Measurements from ENCODE around the gene VPS35L.
A peak's percentile ranks its signal among the peaks of the same experiment; 100 is the strongest.

The VPS35L gene

GRCh38 chr16:19595043-19595767 lies 39.7 kb downstream of the VPS35L start:
- DNase-seq = no peak

- DNase-seq = no peak
Observed at GRCh38 chr16:19598805-19599510, 43.5 kb downstream of the VPS35L start.

GRCh38 chr16:19599968-19600716 lies 44.6 kb downstream of the VPS35L start:
- no peak for DNase-seq

- DNase-seq = peak; percentile 48 to 86
Observed at GRCh38 chr16:19601083-19601976, 45.8 kb downstream of the VPS35L start.

- DNase-seq = no peak
Observed at GRCh38 chr16:19604911-19605310, 49.4 kb downstream of the VPS35L start.

GRCh38 chr16:19605701-19606100 lies 50.2 kb downstream of the VPS35L start:
- no peak for DNase-seq

GRCh38 chr16:19607616-19608280 lies 52.2 kb downstream of the VPS35L start:
- DNase-seq = no peak

- no peak for DNase-seq
Observed at GRCh38 chr16:19609359-19609758, 53.9 kb downstream of the VPS35L start.

- DNase-seq = no peak
Observed at GRCh38 chr16:19610200-19610599, 54.7 kb downstream of the VPS35L start.

GRCh38 chr16:19613834-19614233 lies 58.3 kb downstream of the VPS35L start:
- no peak for DNase-seq

GRCh38 chr16:19616241-19616640 lies 60.7 kb downstream of the VPS35L start:
- no peak for DNase-seq

GRCh38 chr16:19618876-19619275 lies 63.4 kb downstream of the VPS35L start:
- no peak for DNase-seq

- no peak for DNase-seq
Observed at GRCh38 chr16:19621445-19621844, 65.9 kb downstream of the VPS35L start.

GRCh38 chr16:19625039-19625438 lies 69.5 kb downstream of the VPS35L start:
- DNase-seq = no peak

GRCh38 chr16:19636436-19637267 lies 81.1 kb downstream of the VPS35L start:
- no peak for DNase-seq

- no peak for DNase-seq
Observed at GRCh38 chr16:19639986-19640421, 84.5 kb downstream of the VPS35L start.

- no peak for DNase-seq
Observed at GRCh38 chr16:19642501-19642900, 87.0 kb downstream of the VPS35L start.

- DNase-seq = no peak
Observed at GRCh38 chr16:19644877-19645276, 89.4 kb downstream of the VPS35L start.

GRCh38 chr16:19645557-19645981 lies 90.1 kb downstream of the VPS35L start:
- DNase-seq = no peak

GRCh38 chr16:19649980-19650379 lies 94.5 kb downstream of the VPS35L start:
- DNase-seq = no peak

GRCh38 chr16:19654147-19654546 lies 98.6 kb downstream of the VPS35L start:
- DNase-seq = no peak
